Pons (tissue), 1 donor: ENCODE results near the gene DACT2.
"Not testable (repeated sequence)": the region's sequence is repeated elsewhere in the genome, so short reads cannot be mapped to it uniquely, and the experiment has no call there.

ENCODE experiments used
- DNase-seq: peaks from one replicate; pipeline ENCODE4 v3.0.0-alpha.2; 2016; ENCODE audit warnings: low spot score

Gene DACT2

GRCh38 chr6:168280899-168281245, 38.7 kb downstream of the DACT2 start:
- no peak for DNase-seq

GRCh38 chr6:168280020-168280898, 39.3 kb downstream of the DACT2 start:
- no peak for DNase-seq

- DNase-seq = no peak
Observed at GRCh38 chr6:168279403-168279935, 40.1 kb downstream of the DACT2 start.

- DNase-seq = no peak
Observed at GRCh38 chr6:168278904-168279303, 40.7 kb downstream of the DACT2 start.

GRCh38 chr6:168277274-168277669, 42.3 kb downstream of the DACT2 start:
- no peak for DNase-seq

GRCh38 chr6:168276576-168277273, 42.9 kb downstream of the DACT2 start:
- no peak for DNase-seq

- DNase-seq = no peak
Observed at GRCh38 chr6:168275168-168275567, 44.4 kb downstream of the DACT2 start.

GRCh38 chr6:168274037-168274952, 45.3 kb downstream of the DACT2 start:
- DNase-seq = no peak

GRCh38 chr6:168273441-168274036, 46.0 kb downstream of the DACT2 start:
- no peak for DNase-seq

GRCh38 chr6:168272415-168273325, 46.9 kb downstream of the DACT2 start:
- no peak for DNase-seq

GRCh38 chr6:168270274-168271172, 49.1 kb downstream of the DACT2 start:
- no peak for DNase-seq

GRCh38 chr6:168269455-168270243, 49.9 kb downstream of the DACT2 start:
- DNase-seq = no peak

GRCh38 chr6:168268755-168269154, 50.8 kb downstream of the DACT2 start:
- DNase-seq = no peak

- DNase-seq = not testable (repeated sequence)
Observed at GRCh38 chr6:168267779-168268178, 51.8 kb downstream of the DACT2 start.

GRCh38 chr6:168265827-168266815, 53.5 kb downstream of the DACT2 start:
- DNase-seq = no peak

GRCh38 chr6:168265394-168265793, 54.2 kb downstream of the DACT2 start:
- DNase-seq = no peak

- DNase-seq = no peak
Observed at GRCh38 chr6:168264593-168265335, 54.8 kb downstream of the DACT2 start.
